Measurements from ENCODE around the gene MAGEH1. TPM values are rescaled to one million over a fixed set of nuclear protein-coding genes. Genes with fewer than 3 reads are reported as not detected.
A peak's percentile ranks its signal among the peaks of the same experiment; 100 is the strongest.

Gene MAGEH1
- polyA plus RNA-seq, 3 donors, result 2.7 to 9.8 (median 7.8) TPM

GRCh38 chrX:55484948-55485347, 33.0 kb downstream of the MAGEH1 start:
- H3K79me2 ChIP-seq (ENCODE audit: insufficient read depth, low read length), result no peaks in the 10 kb centered on the region

GRCh38 chrX:55486736-55487135, 34.8 kb downstream of the MAGEH1 start:
- H3K4me1 ChIP-seq (ENCODE audit: control insufficient read depth in 1 of 2, insufficient read depth in 2 of 2, low read length in 2 of 2), result peaks cover 7 to 11% of the 10 kb centered on the region in 2 donors
- no peak overlapping the region for H2AFZ ChIP-seq (ENCODE audit: insufficient read depth, low read depth, low read length, poor library complexity, severe bottlenecking)
- Mint-ChIP-seq H3K27me3 (ENCODE audit: low read depth in 3 of 3) (peaks cover 0 to 3% (median 1%) of the 10 kb centered on the region in 3 donors), H3K4me3 (no peak overlapping the region), H3K4me1 (peaks cover 14% of the 10 kb centered on the region), H3K36me3 (no peaks in the 10 kb centered on the region), H3K27ac (no peak overlapping the region), H3K9me3 (peaks cover 0 to 3% (median 0%) of the 10 kb centered on the region in 7 donors)
- no peak overlapping the region for H3K4me3 ChIP-seq (replicated peaks in 1 of 3; ENCODE audit: low read depth in 2 of 3, low read length in 3 of 3)
- H3K79me2 ChIP-seq (ENCODE audit: insufficient read depth, low read length), result no peaks in the 10 kb centered on the region
- no peaks in the 10 kb centered on the region for H3K36me3 ChIP-seq (replicated peaks in 1 of 2; ENCODE audit: control insufficient read depth in 1 of 2, insufficient read depth in 2 of 2, low read length in 2 of 2)
- H3K9ac ChIP-seq (ENCODE audit: insufficient read depth, low read length, poor library complexity, severe bottlenecking), result no peak overlapping the region
- no peaks in the 10 kb centered on the region for H3K9me3 ChIP-seq (replicated peaks in 1 of 2; ENCODE audit: control insufficient read depth in 1 of 2, insufficient read depth in 1 of 2, low read length in 2 of 2)
- no peaks in the 10 kb centered on the region for H3K27me3 ChIP-seq (ENCODE audit: control insufficient read depth in 2 of 2, insufficient read depth in 2 of 2, low read length in 2 of 2)
- no peak overlapping the region for H3K4me2 ChIP-seq (replicated peaks; ENCODE audit: extremely low read depth, low read length, poor library complexity, severe bottlenecking)
- no peak for DNase-seq
- intact Hi-C loops (cut with micrococcal nuclease), result no loop called here
- WGBS (ENCODE audit: insufficient coverage), result no CpG with 5 or more reads among the region's 3 CpGs
- H4K20me1 ChIP-seq (ENCODE audit: insufficient read depth, low read length), result no peaks in the 10 kb centered on the region
- no peak for TF ChIP-seq CTCF (IDR thresholded peaks at IDR 0.05)
- no peak overlapping the region for H3K27ac ChIP-seq (ENCODE audit: low read depth in 1 of 2, low read length in 2 of 2)

More at GRCh38 chrX:55484948-55485347, 33.0 kb downstream of the MAGEH1 start:
- H3K4me2 ChIP-seq (replicated peaks; ENCODE audit: extremely low read depth, low read length, poor library complexity, severe bottlenecking), result no peak overlapping the region
- Mint-ChIP-seq H3K36me3 (no peaks in the 10 kb centered on the region), H3K4me3 (no peak overlapping the region), H3K9me3 (peaks cover 0 to 3% (median 0%) of the 10 kb centered on the region in 7 donors), H3K4me1 (peaks cover 11% of the 10 kb centered on the region), H3K27ac (peak overlapping the region in 3 of 7 donors; percentile 0 to 73 (median 26)), H3K27me3 (ENCODE audit: low read depth in 3 of 3) (peaks cover 0 to 5% (median 1%) of the 10 kb centered on the region in 3 donors)
- no peak for DNase-seq
- H3K4me3 ChIP-seq (replicated peaks in 1 of 3; ENCODE audit: low read depth in 2 of 3, low read length in 3 of 3), result no peak overlapping the region
- no peak for TF ChIP-seq CTCF (IDR thresholded peaks at IDR 0.05)
- H3K9me3 ChIP-seq (replicated peaks in 1 of 2; ENCODE audit: control insufficient read depth in 1 of 2, insufficient read depth in 1 of 2, low read length in 2 of 2), result no peaks in the 10 kb centered on the region
- no peak overlapping the region for H3K9ac ChIP-seq (ENCODE audit: insufficient read depth, low read length, poor library complexity, severe bottlenecking)
- H3K36me3 ChIP-seq (replicated peaks in 1 of 2; ENCODE audit: control insufficient read depth in 1 of 2, insufficient read depth in 2 of 2, low read length in 2 of 2), result no peaks in the 10 kb centered on the region
- no peaks in the 10 kb centered on the region for H4K20me1 ChIP-seq (ENCODE audit: insufficient read depth, low read length)
- H2AFZ ChIP-seq (ENCODE audit: insufficient read depth, low read depth, low read length, poor library complexity, severe bottlenecking), result no peak overlapping the region
- intact Hi-C loops (cut with micrococcal nuclease), result no loop called here
- no peak overlapping the region for H3K27ac ChIP-seq (ENCODE audit: low read depth in 1 of 2, low read length in 2 of 2)
- no peaks in the 10 kb centered on the region for H3K27me3 ChIP-seq (ENCODE audit: control insufficient read depth in 2 of 2, insufficient read depth in 2 of 2, low read length in 2 of 2)
- peaks cover 5 to 9% of the 10 kb centered on the region in 2 donors for H3K4me1 ChIP-seq (ENCODE audit: control insufficient read depth in 1 of 2, insufficient read depth in 2 of 2, low read length in 2 of 2)
